Gastrocnemius medialis (tissue), 4 donors: Measurements from ENCODE around the gene SDCCAG8.

Source experiments
- POLR2A ChIP-seq, 2 donors: fragments of 450-650 bp; IDR thresholded peaks; one replicate each; pipeline ENCODE4 v1.6.1; 2017; ENCODE audit warnings: antibody characterized with exemption in 2 of 2, mild to moderate bottlenecking in 2 of 2, moderate library complexity in 2 of 2
- TF ChIP-seq, protein P1 (sequence below), 5 experiments: fragments of 450-650 bp in 3 of 5; fragments of 200-600 bp in 2 of 5; sonication (generic) in 2 of 5; IDR thresholded peaks in 4 of 5; conservative IDR thresholded peaks in 1 of 5; 1 replicate in 4 of 5; 2 replicates in 1 of 5; pipeline ENCODE4 v1.5.1; 2016 to 2019; ENCODE audit warnings: antibody characterized with exemption in 5 of 5, mild to moderate bottlenecking in 3 of 5, moderate library complexity in 3 of 5

DNA sequence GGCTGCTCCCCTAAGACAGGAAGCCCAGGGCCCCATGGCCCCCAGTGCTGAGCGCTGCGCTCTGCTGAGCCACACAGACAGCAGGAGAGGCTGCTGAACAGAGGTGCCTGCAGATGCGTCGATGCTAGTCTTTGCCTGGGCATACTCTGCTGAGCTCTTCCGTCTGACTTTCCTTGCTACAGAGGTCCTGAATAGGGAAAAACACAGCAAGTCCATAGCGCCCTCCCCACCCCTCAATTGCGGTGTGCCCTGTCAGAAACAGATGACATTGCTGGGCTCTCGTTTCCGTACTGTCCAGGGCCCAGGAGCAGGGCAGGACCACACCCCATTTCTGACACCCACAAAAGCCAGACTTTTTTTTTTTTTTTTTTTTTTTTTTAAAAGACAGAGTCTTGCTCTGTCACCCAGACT lies 252.5 kb downstream of the SDCCAG8 start:
- TF ChIP-seq, protein P1, sequence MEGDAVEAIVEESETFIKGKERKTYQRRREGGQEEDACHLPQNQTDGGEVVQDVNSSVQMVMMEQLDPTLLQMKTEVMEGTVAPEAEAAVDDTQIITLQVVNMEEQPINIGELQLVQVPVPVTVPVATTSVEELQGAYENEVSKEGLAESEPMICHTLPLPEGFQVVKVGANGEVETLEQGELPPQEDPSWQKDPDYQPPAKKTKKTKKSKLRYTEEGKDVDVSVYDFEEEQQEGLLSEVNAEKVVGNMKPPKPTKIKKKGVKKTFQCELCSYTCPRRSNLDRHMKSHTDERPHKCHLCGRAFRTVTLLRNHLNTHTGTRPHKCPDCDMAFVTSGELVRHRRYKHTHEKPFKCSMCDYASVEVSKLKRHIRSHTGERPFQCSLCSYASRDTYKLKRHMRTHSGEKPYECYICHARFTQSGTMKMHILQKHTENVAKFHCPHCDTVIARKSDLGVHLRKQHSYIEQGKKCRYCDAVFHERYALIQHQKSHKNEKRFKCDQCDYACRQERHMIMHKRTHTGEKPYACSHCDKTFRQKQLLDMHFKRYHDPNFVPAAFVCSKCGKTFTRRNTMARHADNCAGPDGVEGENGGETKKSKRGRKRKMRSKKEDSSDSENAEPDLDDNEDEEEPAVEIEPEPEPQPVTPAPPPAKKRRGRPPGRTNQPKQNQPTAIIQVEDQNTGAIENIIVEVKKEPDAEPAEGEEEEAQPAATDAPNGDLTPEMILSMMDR (IDR thresholded peaks at IDR 0.05 in 4 of 5, conservative IDR thresholded peaks at IDR 0.05 in 1 of 5), result no peak
- TF ChIP-seq POLR2A (IDR thresholded peaks at IDR 0.05), result no peak
